ENCODE measurements around the gene ZNF512B.

The ZNF512B gene

GRCh38 chr20:63908008-63908682 is 61.6 kb downstream of the ZNF512B start:
- Histone ChIP-seq H3K27me3 (ENCODE audit: insufficient read depth, low read length) (no peaks in the 10 kb centered on the region), H3K9me3 (ENCODE audit: low read length) (no peaks in the 10 kb centered on the region), H3K79me2 (ENCODE audit: insufficient read depth, low read length) (peaks cover 64% of the 10 kb centered on the region), H2AFZ (ENCODE audit: low read length) (no peak overlapping the region), H3F3A (ENCODE audit: insufficient read depth, low read length) (no peaks in the 10 kb centered on the region), H3K9me2 (ENCODE audit: low read depth, low read length) (no peaks in the 10 kb centered on the region), H3K27ac (ENCODE audit: low read depth, low read length, poor library complexity, severe bottlenecking) (peak overlapping the region; percentile 5), H3K4me1 (ENCODE audit: insufficient read depth, low read length, severe bottlenecking) (peaks cover 38% of the 10 kb centered on the region), H3K4me2 (ENCODE audit: low read length) (no peak overlapping the region), H3K9ac (ENCODE audit: low read length) (no peak overlapping the region), H3K36me3 (ENCODE audit: insufficient read depth, low read length) (no peaks in the 10 kb centered on the region; the same call in 1 of the 2 replicates), H4K20me1 (ENCODE audit: insufficient read depth, low read length) (no peaks in the 10 kb centered on the region), H3K4me3 (ENCODE audit: low read depth, low read length, poor library complexity, severe bottlenecking) (no peak overlapping the region)
- no peak for TF ChIP-seq EZH2 (IDR thresholded peaks at IDR 0.05; ENCODE audit: borderline replicate concordance, low read length)
- TF ChIP-seq, protein P1, sequence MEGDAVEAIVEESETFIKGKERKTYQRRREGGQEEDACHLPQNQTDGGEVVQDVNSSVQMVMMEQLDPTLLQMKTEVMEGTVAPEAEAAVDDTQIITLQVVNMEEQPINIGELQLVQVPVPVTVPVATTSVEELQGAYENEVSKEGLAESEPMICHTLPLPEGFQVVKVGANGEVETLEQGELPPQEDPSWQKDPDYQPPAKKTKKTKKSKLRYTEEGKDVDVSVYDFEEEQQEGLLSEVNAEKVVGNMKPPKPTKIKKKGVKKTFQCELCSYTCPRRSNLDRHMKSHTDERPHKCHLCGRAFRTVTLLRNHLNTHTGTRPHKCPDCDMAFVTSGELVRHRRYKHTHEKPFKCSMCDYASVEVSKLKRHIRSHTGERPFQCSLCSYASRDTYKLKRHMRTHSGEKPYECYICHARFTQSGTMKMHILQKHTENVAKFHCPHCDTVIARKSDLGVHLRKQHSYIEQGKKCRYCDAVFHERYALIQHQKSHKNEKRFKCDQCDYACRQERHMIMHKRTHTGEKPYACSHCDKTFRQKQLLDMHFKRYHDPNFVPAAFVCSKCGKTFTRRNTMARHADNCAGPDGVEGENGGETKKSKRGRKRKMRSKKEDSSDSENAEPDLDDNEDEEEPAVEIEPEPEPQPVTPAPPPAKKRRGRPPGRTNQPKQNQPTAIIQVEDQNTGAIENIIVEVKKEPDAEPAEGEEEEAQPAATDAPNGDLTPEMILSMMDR (IDR thresholded peaks at IDR 0.05; ENCODE audit: low read length), result no peak

Measured in OCI-LY1 (cell line).